AG08396 (cell line): ENCODE data around the gene DGKI.

Source experiments
- DNase-seq: peaks from one replicate; pipeline ENCODE4 v3.0.0; 2012; ENCODE audit warnings: low spot score, mixed read lengths

Gene DGKI

GRCh38 chr7:137407078-137407477 lies 439.7 kb downstream of the DGKI start:
- DNase-seq, result no peak

GRCh38 chr7:137404660-137405317 lies 442.0 kb downstream of the DGKI start:
- DNase-seq, result no peak

- DNase-seq, result no peak
Measured at GRCh38 chr7:137403353-137403695, 443.4 kb downstream of the DGKI start.

- no peak for DNase-seq
Measured at GRCh38 chr7:137402536-137403352, 444.0 kb downstream of the DGKI start.

GRCh38 chr7:137399827-137400823 lies 446.6 kb downstream of the DGKI start:
- DNase-seq, result peak; percentile 63

GRCh38 chr7:137396051-137396450 lies 450.7 kb downstream of the DGKI start:
- DNase-seq, result no peak

- DNase-seq, result no peak
Measured at GRCh38 chr7:137395420-137395819, 451.4 kb downstream of the DGKI start.

- no peak for DNase-seq
Measured at GRCh38 chr7:137393570-137393969, 453.2 kb downstream of the DGKI start.

GRCh38 chr7:137390076-137390475 lies 456.7 kb downstream of the DGKI start:
- no peak for DNase-seq

- no peak for DNase-seq
Measured at GRCh38 chr7:137388916-137389315, 457.9 kb downstream of the DGKI start.

GRCh38 chr7:137386966-137387365 lies 459.8 kb downstream of the DGKI start:
- no peak for DNase-seq

GRCh38 chr7:137381045-137381444 lies 465.7 kb downstream of the DGKI start:
- DNase-seq, result no peak

GRCh38 chr7:137373507-137373906 lies 473.3 kb downstream of the DGKI start:
- no peak for DNase-seq

- no peak for DNase-seq
Measured at GRCh38 chr7:137371616-137372015, 475.2 kb downstream of the DGKI start.

- no peak for DNase-seq
Measured at GRCh38 chr7:137366995-137367394, 479.8 kb downstream of the DGKI start.

- DNase-seq, result no peak
Measured at GRCh38 chr7:137363683-137364082, 483.1 kb downstream of the DGKI start.

GRCh38 chr7:137360087-137360679 lies 486.6 kb downstream of the DGKI start:
- DNase-seq, result no peak

- DNase-seq, result no peak
Measured at GRCh38 chr7:137354961-137355360, 491.8 kb downstream of the DGKI start.

GRCh38 chr7:137354396-137354795 lies 492.4 kb downstream of the DGKI start:
- no peak for DNase-seq

GRCh38 chr7:137351941-137352340 lies 494.8 kb downstream of the DGKI start:
- DNase-seq, result no peak

- DNase-seq, result no peak
Measured at GRCh38 chr7:137345799-137346449, 500.9 kb downstream of the DGKI start.
